Activated naive CD4-positive, alpha-beta T cell treated with anti-CD3 and anti-CD28 coated beads, Interleukin-2, amount 10 ng/mL, durations not matched to agents 7 days and 5 days (primary cell): ENCODE data around the gene MUC12.
"Not testable (repeated sequence)": the region's sequence is repeated elsewhere in the genome, so short reads cannot be mapped to it uniquely, and the experiment has no call there.

Source experiments
- CTCF ChIA-PET: fragments of 350-600 bp; sonication (Branson Sonifier 250); formaldehyde crosslinking; loops from one replicate; lab custom pipeline; 2021; ENCODE audit warnings: antibody characterized with exemption; lab: Charles Lee
- DNase-seq: peaks from one replicate; pipeline ENCODE4 v3.0.0-alpha.2; 2020
- H3K27ac Mint-ChIP-seq: one replicate; pipeline ENCODE4 v1.8.0; 2021; ENCODE audit warnings: mild to moderate bottlenecking, moderate library complexity, mixed read lengths
- H3K27me3 Mint-ChIP-seq: one replicate; pipeline ENCODE4 v1.8.0; 2021; ENCODE audit warnings: mild to moderate bottlenecking, mixed read lengths
- H3K36me3 Mint-ChIP-seq: one replicate; pipeline ENCODE4 v1.8.0; 2021; ENCODE audit warnings: mixed read lengths
- H3K4me1 Mint-ChIP-seq: one replicate; pipeline ENCODE4 v1.8.0; 2021; ENCODE audit warnings: mixed read lengths
- H3K4me3 Mint-ChIP-seq: one replicate; pipeline ENCODE4 v1.8.0; 2021; ENCODE audit warnings: mild to moderate bottlenecking, moderate library complexity, mixed read lengths
- H3K9me3 Mint-ChIP-seq: one replicate; pipeline ENCODE4 v1.8.0; 2021; ENCODE audit warnings: mixed read lengths

The MUC12 gene

GRCh38 chr7:100969066-100969615 is at the start of gene MUC12:
MUC12 (plus strand) TSS chr7:100969565; CDS start chr7:100969623, 58 bp downstream.
- no peak for DNase-seq
- Mint-ChIP-seq H3K27ac (no peak within 1 kb of the TSS), H3K9me3 (no peaks in the 10 kb centered on the region), H3K36me3 (no peaks in the 10 kb centered on the region), H3K27me3 (peaks cover 87% of the 10 kb centered on the region), H3K4me3 (no peak within 1 kb of the TSS), H3K4me1 (peaks cover 16% of the 10 kb centered on the region)
- CTCF ChIA-PET, result no interaction called here

- DNase-seq, H3K4me3 Mint-ChIP-seq, H3K27ac Mint-ChIP-seq, H3K4me1 Mint-ChIP-seq, CTCF ChIA-PET, H3K36me3 Mint-ChIP-seq, H3K9me3 Mint-ChIP-seq: not testable (repeated sequence)
- H3K27me3 Mint-ChIP-seq, result peaks cover 24% of the 10 kb centered on the region
Measured at GRCh38 chr7:100919779-100920437, 49.5 kb upstream of the MUC12 start.

- Mint-ChIP-seq H3K9me3 (no peaks in the 10 kb centered on the region), H3K27me3 (peaks cover 24% of the 10 kb centered on the region), H3K4me1 (no peaks in the 10 kb centered on the region), H3K27ac (no peak overlapping the region), H3K4me3 (no peak overlapping the region), H3K36me3 (no peaks in the 10 kb centered on the region)
- no peak for DNase-seq
- CTCF ChIA-PET, result no interaction called here
Measured at GRCh38 chr7:100921039-100921438, 48.3 kb upstream of the MUC12 start.

- H3K27me3 Mint-ChIP-seq, result peaks cover 24% of the 10 kb centered on the region
- CTCF ChIA-PET, H3K4me3 Mint-ChIP-seq, H3K27ac Mint-ChIP-seq, H3K9me3 Mint-ChIP-seq, H3K4me1 Mint-ChIP-seq, H3K36me3 Mint-ChIP-seq, DNase-seq: not testable (repeated sequence)
Measured at GRCh38 chr7:100923616-100924015, 45.7 kb upstream of the MUC12 start.

GRCh38 chr7:100929808-100930174 is 39.6 kb upstream of the MUC12 start:
- Mint-ChIP-seq H3K4me3 (no peak overlapping the region), H3K9me3 (peaks cover 4% of the 10 kb centered on the region), H3K27ac (no peak overlapping the region), H3K27me3 (peaks cover 4% of the 10 kb centered on the region), H3K4me1 (no peaks in the 10 kb centered on the region), H3K36me3 (no peaks in the 10 kb centered on the region)
- DNase-seq, result no peak
- CTCF ChIA-PET, result no interaction called here

GRCh38 chr7:100933734-100934133 is 35.6 kb upstream of the MUC12 start:
- CTCF ChIA-PET, result no interaction called here
- H3K4me1 Mint-ChIP-seq, result no peaks in the 10 kb centered on the region
- peaks cover 4% of the 10 kb centered on the region for H3K9me3 Mint-ChIP-seq
- DNase-seq, result no peak
- peaks cover 4% of the 10 kb centered on the region for H3K27me3 Mint-ChIP-seq
- H3K36me3 Mint-ChIP-seq, result no peaks in the 10 kb centered on the region
- no peak overlapping the region for H3K27ac Mint-ChIP-seq
- H3K4me3 Mint-ChIP-seq, result no peak overlapping the region

GRCh38 chr7:100935381-100935780 is 34.0 kb upstream of the MUC12 start:
- H3K27me3 Mint-ChIP-seq, H3K4me3 Mint-ChIP-seq, CTCF ChIA-PET, H3K27ac Mint-ChIP-seq, H3K36me3 Mint-ChIP-seq, H3K9me3 Mint-ChIP-seq, DNase-seq, H3K4me1 Mint-ChIP-seq: not testable (repeated sequence)

GRCh38 chr7:100936167-100936566 is 33.2 kb upstream of the MUC12 start:
- CTCF ChIA-PET, H3K9me3 Mint-ChIP-seq, H3K36me3 Mint-ChIP-seq, H3K27me3 Mint-ChIP-seq, DNase-seq, H3K4me3 Mint-ChIP-seq, H3K27ac Mint-ChIP-seq, H3K4me1 Mint-ChIP-seq: not testable (repeated sequence)

GRCh38 chr7:100942045-100942774 is 27.2 kb upstream of the MUC12 start:
- no peaks in the 10 kb centered on the region for H3K36me3 Mint-ChIP-seq

GRCh38 chr7:100943693-100944092 is 25.7 kb upstream of the MUC12 start:
- H3K27ac Mint-ChIP-seq, result no peak overlapping the region

More at GRCh38 chr7:100942045-100942774, 27.2 kb upstream of the MUC12 start:
- H3K27ac Mint-ChIP-seq, result no peak overlapping the region
- no peak for DNase-seq
- H3K27me3 Mint-ChIP-seq, result peaks cover 22% of the 10 kb centered on the region
- no peak overlapping the region for H3K4me3 Mint-ChIP-seq
- H3K9me3 Mint-ChIP-seq, result peaks cover 2% of the 10 kb centered on the region
- CTCF ChIA-PET, result no interaction called here
- no peaks in the 10 kb centered on the region for H3K4me1 Mint-ChIP-seq

GRCh38 chr7:100944138-100944537 is 25.2 kb upstream of the MUC12 start:
- H3K4me3 Mint-ChIP-seq, result no peak overlapping the region
- no peaks in the 10 kb centered on the region for H3K36me3 Mint-ChIP-seq
- H3K9me3 Mint-ChIP-seq, result peaks cover 2% of the 10 kb centered on the region
- no peaks in the 10 kb centered on the region for H3K4me1 Mint-ChIP-seq
- no peak for DNase-seq
- H3K27me3 Mint-ChIP-seq, result peaks cover 23% of the 10 kb centered on the region
- no peak overlapping the region for H3K27ac Mint-ChIP-seq
- CTCF ChIA-PET, result no interaction called here

More at GRCh38 chr7:100943693-100944092, 25.7 kb upstream of the MUC12 start:
- H3K27me3 Mint-ChIP-seq, result peaks cover 22% of the 10 kb centered on the region
- H3K36me3 Mint-ChIP-seq, result no peaks in the 10 kb centered on the region
- CTCF ChIA-PET, result no interaction called here
- no peaks in the 10 kb centered on the region for H3K4me1 Mint-ChIP-seq
- no peak for DNase-seq
- no peak overlapping the region for H3K4me3 Mint-ChIP-seq
- peaks cover 2% of the 10 kb centered on the region for H3K9me3 Mint-ChIP-seq

GRCh38 chr7:100946111-100946510 is 23.3 kb upstream of the MUC12 start:
- H3K4me3 Mint-ChIP-seq, result no peak overlapping the region
- H3K27ac Mint-ChIP-seq, result no peak overlapping the region
- H3K4me1 Mint-ChIP-seq, result no peaks in the 10 kb centered on the region
- H3K36me3 Mint-ChIP-seq, result no peaks in the 10 kb centered on the region
- peaks cover 40% of the 10 kb centered on the region for H3K27me3 Mint-ChIP-seq
- DNase-seq, result no peak
- H3K9me3 Mint-ChIP-seq, result no peaks in the 10 kb centered on the region
- CTCF ChIA-PET, result no interaction called here

GRCh38 chr7:100946766-100947365 is 22.5 kb upstream of the MUC12 start:
- H3K36me3 Mint-ChIP-seq, result no peaks in the 10 kb centered on the region
- no peak overlapping the region for H3K27ac Mint-ChIP-seq
- H3K9me3 Mint-ChIP-seq, result no peaks in the 10 kb centered on the region
- H3K27me3 Mint-ChIP-seq, result peaks cover 40% of the 10 kb centered on the region
- CTCF ChIA-PET, result no interaction called here
- DNase-seq, result no peak
- H3K4me3 Mint-ChIP-seq, result no peak overlapping the region
- H3K4me1 Mint-ChIP-seq, result no peaks in the 10 kb centered on the region

- Mint-ChIP-seq H3K4me1 (no peaks in the 10 kb centered on the region), H3K27me3 (peaks cover 40% of the 10 kb centered on the region), H3K9me3 (no peaks in the 10 kb centered on the region), H3K4me3 (no peak overlapping the region), H3K36me3 (no peaks in the 10 kb centered on the region), H3K27ac (no peak overlapping the region)
- CTCF ChIA-PET, result no interaction called here
- no peak for DNase-seq
Measured at GRCh38 chr7:100947792-100948191, 21.6 kb upstream of the MUC12 start.
